Heart left ventricle (tissue), 16 donors: Measurements from ENCODE around the gene DOHH. TPM values are rescaled to one million over a fixed set of nuclear protein-coding genes. Genes with fewer than 3 reads are reported as not detected.
"Not testable (repeated sequence)": the region's sequence is repeated elsewhere in the genome, so short reads cannot be mapped to it uniquely, and the experiment has no call there.

Experiments used
- ATAC-seq, 4 donors: fragments of 200-7000 bp; cut with Tn5 transposase; one replicate each; pipeline ENCODE4 v1.9.1; 2020 to 2022; ENCODE audit warnings: moderate library complexity in 4 of 4, mild to moderate bottlenecking in 3 of 4, moderate number of reproducible peaks in 1 of 4
- DNase-seq, 5 donors: peaks; one replicate each; pipeline ENCODE4 v3.0.0-alpha.2; 2020
- H3K27ac ChIP-seq, 12 donors: fragments of 200-600 bp; sonication (generic) in 4 of 12; one replicate each; pipeline versions ENCODE4 v1.5.0 to v1.8.0; 2016 to 2022; ENCODE audit warnings: mild to moderate bottlenecking in 2 of 12
- H3K27me3 ChIP-seq, 9 donors: fragments of 200-600 bp; sonication (generic) in 2 of 9; one replicate each; pipeline versions ENCODE4 v1.5.1 to v1.8.0; 2016 to 2022; ENCODE audit warnings: mild to moderate bottlenecking in 3 of 9
- H3K36me3 ChIP-seq, 9 donors: fragments of 200-600 bp; sonication (generic) in 2 of 9; one replicate each; pipeline versions ENCODE4 v1.5.0 to v1.8.0; 2018 to 2022; ENCODE audit warnings: mild to moderate bottlenecking in 2 of 9
- H3K4me1 ChIP-seq, 12 donors: fragments of 200-600 bp; sonication (generic) in 4 of 12; one replicate each; pipeline versions ENCODE4 v1.5.0 to v1.8.0; 2016 to 2022; ENCODE audit warnings: mild to moderate bottlenecking in 3 of 12
- H3K4me3 ChIP-seq, 12 donors: fragments of 200-600 bp; sonication (generic) in 4 of 12; one replicate each; pipeline versions ENCODE4 v1.5.0 to v1.8.0; 2017 to 2022; ENCODE audit warnings: mild to moderate bottlenecking in 9 of 12, moderate library complexity in 4 of 12
- H3K9me3 ChIP-seq, 12 donors: fragments of 200-600 bp; sonication (generic) in 4 of 12; one replicate each; pipeline versions ENCODE4 v1.5.0 to v1.8.0; 2016 to 2022; ENCODE audit warnings: mild to moderate bottlenecking in 1 of 12
- POLR2A ChIP-seq, 2 donors: fragments of 450-650 bp; IDR thresholded peaks; one replicate each; pipeline ENCODE4 v1.6.1; 2017; ENCODE audit warnings: antibody characterized with exemption in 2 of 2, mild to moderate bottlenecking in 2 of 2, moderate library complexity in 2 of 2
- WGBS, 4 donors: extraction: QIAGEN DNeasy Blood & Tissue Kit in 2 of 4; methylation state at CpG; one replicate each; pipeline versions ENCODE4 v1.1.5 to v1.1.7; 2013 to 2018; 5-methylcytosine and 5-hydroxymethylcytosine counted together
- intact Hi-C, 10 donors: fragments of 100-400 bp; cut with DNase I; formaldehyde crosslinking; loops; one replicate each; pipeline versions ENCODE4 v1.11.1 to v1.14.2; 2022
- polyA plus RNA-seq, 2 donors: library from polyadenylated mRNA; stranded (reverse); fragments of 200-250 nt; gene quantifications; one replicate each; pipeline ENCODE4 v1.2.3, GENCODE V29; 2013
- total RNA-seq, 9 donors: library from RNA; depleted of rRNA in 2 of 9; stranded (reverse); fragments of >200 nt in 2 of 9; fragmentation: NEBNext Ultra II Directional in 3 of 9; extraction: Animal tissue kit (Norgen Biotek cat#: 25700) in 3 of 9; gene quantifications; one replicate each; pipeline versions ENCODE4 v1.1.0 to v1.2.4, GENCODE V29; 2016 to 2023
- TF ChIP-seq, protein P1 (sequence below), 12 donors: fragments of 200-600 bp; sonication (generic) in 4 of 12; IDR thresholded peaks; one replicate each; pipeline versions ENCODE4 v1.5.0 to v1.8.0; 2018 to 2022; ENCODE audit warnings: antibody characterized with exemption in 12 of 12, mild to moderate bottlenecking in 5 of 12
- donor health status: ischemic (EF 13 %, LVEDD 7.1; RV severe dilation, severe dysfunction).
- donor health status: healthy with polysubstance abuse.
- donor health status: DM: no; HTN: yes; CAD: no.
- donor health status: DM: no; HTN: no; CAD: no.
- donor health status: ischemic (EF 25% LVEDD 6.9; RV normal size, moderate dysfunction).
- donor health status: ischemic (EF 25% LVEDD 5.7; RV mildly dilated, moderate dysfunction).
- donor health status: healthy.
- donor health status: DM: yes; HTN: yes; CAD: no.
- donor health status: ischemic (EF 35%, LVEDD 5.7; RV mildly dilated, moderate dysfunction).
- donor health status: nonischemic (EF 11% LVEDD 7.7; RV severe dilation, severe dysfunction).
- donor health status: DM: yes; HTN: yes; CAD: no.
- donor health status: PGD.
- donor health status: ischemic (EF 29% LVEDD 5.4; RV normal size, mild dysfunction).
- donor health status: nonischemic (EF 23%, LVEDD 6.1; RV moderate dilation, normal function).

DOHH gene
- total and polyA plus RNA-seq, 11 donors, result 7.4 to 34.3 (median 12.2) TPM

DNA sequence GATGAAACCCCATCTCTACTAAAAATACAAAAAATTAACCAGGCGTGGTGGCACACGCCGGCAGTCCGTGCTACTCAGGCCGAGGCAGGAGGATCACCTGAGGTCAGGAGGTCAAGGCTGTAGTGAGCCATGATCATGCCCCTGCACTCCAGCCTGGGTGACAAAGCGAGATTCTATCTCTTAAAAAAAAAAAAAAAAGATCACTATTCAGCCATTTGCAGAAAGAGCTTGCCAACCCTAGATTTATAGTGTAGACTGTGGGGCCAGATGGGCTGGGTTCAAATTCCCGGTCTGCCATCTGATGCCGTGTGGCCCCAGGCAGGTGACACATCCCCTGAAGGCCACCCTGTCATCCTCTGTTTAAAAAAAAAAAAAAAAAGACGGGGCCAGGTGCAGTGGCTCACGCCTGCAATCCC is 49.0 kb downstream of the DOHH start:
- H3K27me3 ChIP-seq, result no peaks in the 10 kb centered on the region
- peaks cover 0 to 19% (median 11%) of the 10 kb centered on the region in 12 donors for H3K4me1 ChIP-seq
- peaks cover 3 to 92% (median 79%) of the 10 kb centered on the region in 9 donors for H3K36me3 ChIP-seq
- no peak for TF ChIP-seq POLR2A (IDR thresholded peaks at IDR 0.05)
- TF ChIP-seq, protein P1, sequence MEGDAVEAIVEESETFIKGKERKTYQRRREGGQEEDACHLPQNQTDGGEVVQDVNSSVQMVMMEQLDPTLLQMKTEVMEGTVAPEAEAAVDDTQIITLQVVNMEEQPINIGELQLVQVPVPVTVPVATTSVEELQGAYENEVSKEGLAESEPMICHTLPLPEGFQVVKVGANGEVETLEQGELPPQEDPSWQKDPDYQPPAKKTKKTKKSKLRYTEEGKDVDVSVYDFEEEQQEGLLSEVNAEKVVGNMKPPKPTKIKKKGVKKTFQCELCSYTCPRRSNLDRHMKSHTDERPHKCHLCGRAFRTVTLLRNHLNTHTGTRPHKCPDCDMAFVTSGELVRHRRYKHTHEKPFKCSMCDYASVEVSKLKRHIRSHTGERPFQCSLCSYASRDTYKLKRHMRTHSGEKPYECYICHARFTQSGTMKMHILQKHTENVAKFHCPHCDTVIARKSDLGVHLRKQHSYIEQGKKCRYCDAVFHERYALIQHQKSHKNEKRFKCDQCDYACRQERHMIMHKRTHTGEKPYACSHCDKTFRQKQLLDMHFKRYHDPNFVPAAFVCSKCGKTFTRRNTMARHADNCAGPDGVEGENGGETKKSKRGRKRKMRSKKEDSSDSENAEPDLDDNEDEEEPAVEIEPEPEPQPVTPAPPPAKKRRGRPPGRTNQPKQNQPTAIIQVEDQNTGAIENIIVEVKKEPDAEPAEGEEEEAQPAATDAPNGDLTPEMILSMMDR (IDR thresholded peaks at IDR 0.05), result no peak
- intact Hi-C loops, result no loop called here
- 82 to 84% (median 82%) methylated on average over 10 of the region's 10 CpGs for WGBS, 4 donors
- DNase-seq (no peak), ATAC-seq (peak in 1 of 4 donors; percentile 2)
- H3K27ac ChIP-seq, result peak overlapping the region; percentile 9 to 92 (median 85)
- H3K9me3 ChIP-seq, result no peaks in the 10 kb centered on the region
- H3K4me3 ChIP-seq, result no peak overlapping the region

DNA sequence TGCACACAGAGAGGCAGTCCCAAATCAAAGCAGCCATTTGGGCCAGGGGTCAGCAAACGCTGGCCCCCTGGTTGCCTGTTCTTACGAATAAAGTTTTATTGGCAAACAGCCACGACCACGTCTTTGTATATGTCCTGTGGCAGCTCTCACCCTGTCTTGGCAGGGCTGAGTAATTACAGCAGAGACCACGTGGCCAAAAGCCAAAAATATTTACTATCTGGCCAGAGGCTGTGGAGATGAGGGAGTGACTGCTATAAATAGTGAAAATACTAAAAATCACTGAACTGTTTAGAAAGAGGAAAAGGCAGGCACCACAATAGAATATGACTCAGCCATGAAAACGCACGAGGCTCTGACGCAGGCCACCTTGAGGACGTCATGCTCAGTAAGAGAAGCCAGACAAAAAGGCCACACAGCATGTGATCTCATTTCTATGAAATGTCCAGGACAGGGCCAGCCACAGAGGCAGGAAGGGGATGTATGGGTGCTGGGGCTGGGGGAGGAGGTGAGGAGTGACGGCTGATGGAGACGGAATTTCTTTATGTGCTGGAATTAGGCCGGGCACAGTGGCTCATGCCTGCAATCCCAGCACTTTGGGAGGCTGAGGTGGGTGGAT is 49.6 kb downstream of the DOHH start:
- peaks cover 3 to 92% (median 79%) of the 10 kb centered on the region in 9 donors for H3K36me3 ChIP-seq

DNA sequence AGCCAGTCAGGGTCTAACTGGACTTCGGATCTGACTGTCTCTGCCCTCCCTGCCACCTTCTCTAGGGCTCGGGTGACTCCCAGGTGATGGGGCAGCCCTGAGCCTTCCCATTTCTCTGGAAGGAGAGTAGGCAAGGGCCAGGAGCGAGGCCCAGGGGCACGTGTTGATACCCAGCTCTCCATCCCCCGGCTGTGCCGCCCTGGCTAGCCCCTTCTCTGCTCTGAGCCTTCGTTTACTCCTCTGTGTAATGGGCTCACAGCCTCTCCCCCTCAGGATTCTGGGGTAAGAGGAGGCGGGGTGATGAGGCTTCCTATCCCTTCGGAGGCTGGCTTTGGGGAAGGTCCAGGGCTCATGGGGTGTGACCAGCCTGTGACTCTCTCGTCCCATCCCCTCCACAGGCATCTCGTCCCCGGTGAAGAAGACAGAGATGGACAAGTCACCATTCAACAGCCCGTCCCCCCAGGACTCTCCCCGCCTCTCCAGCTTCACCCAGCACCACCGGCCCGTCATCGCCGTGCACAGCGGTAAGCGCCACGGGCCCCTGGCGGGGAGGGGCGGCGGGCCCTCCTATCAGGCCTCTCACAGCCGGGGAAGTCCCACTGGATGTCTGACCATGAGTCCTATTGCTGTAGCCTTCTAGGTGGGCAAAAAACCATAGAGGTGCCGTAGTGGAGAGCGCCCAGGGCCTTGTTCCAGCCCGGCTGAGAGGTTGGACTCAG is 51.7 kb downstream of the DOHH start:
- 93 to 95% (median 94%) methylated on average over 21 to 28 of the region's 28 CpGs for WGBS, 4 donors
- peaks cover 9 to 43% (median 31%) of the 10 kb centered on the region in 12 donors for H3K4me1 ChIP-seq

More for the DNA sequence above, 49.6 kb downstream of the DOHH start:
- ATAC-seq (peak; percentile 82 to 95 (median 94)), DNase-seq (peak in 4 of 5 donors; percentile 60 to 94 (median 78))
- H3K4me1 ChIP-seq, result peaks cover 0 to 22% (median 11%) of the 10 kb centered on the region in 12 donors
- H3K4me3 ChIP-seq, result no peak overlapping the region
- H3K27me3 ChIP-seq, result no peaks in the 10 kb centered on the region
- WGBS, 4 donors, result 14 to 22% (median 17%) methylated on average over 12 of the region's 12 CpGs
- peak overlapping the region; percentile 9 to 92 (median 85) for H3K27ac ChIP-seq
- TF ChIP-seq, protein P1 (IDR thresholded peaks at IDR 0.05), result no peak
- TF ChIP-seq POLR2A (IDR thresholded peaks at IDR 0.05), result no peak
- no peaks in the 10 kb centered on the region for H3K9me3 ChIP-seq
- intact Hi-C loops, result no loop called here

DNA sequence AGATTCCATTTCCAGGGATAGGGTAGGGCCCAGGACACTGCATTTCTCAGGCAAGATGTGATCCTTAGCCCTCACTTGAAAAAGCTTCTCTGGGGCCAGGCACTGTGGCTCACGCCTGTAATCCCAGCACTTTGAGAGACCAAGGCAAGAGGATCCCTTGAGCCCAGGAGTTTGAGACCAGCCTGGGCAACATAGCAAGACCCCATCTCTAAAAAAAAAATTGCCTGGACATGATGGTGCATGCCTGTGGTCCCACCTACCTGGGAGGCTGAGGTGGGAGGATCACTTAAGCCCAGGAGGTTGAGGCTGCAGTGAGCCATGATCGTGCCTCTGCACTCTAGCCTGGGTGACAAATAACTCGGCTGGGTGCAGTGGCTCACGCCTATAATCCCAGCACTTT is 53.8 kb downstream of the DOHH start:
- Histone ChIP-seq H3K4me1 (peaks cover 9 to 50% (median 38%) of the 10 kb centered on the region in 12 donors), H3K27ac (peak overlapping the region in 3 of 12 donors; percentile 3 to 53 (median 14)), H3K36me3 (peaks cover 0 to 69% (median 54%) of the 10 kb centered on the region in 9 donors)
- H3K4me3 ChIP-seq, ATAC-seq, H3K27me3 ChIP-seq, intact Hi-C loops, H3K9me3 ChIP-seq, DNase-seq: not testable (repeated sequence)
- 95 to 98% (median 97%) methylated on average over 4 of the region's 4 CpGs for WGBS, 4 donors

More for the DNA sequence above, 51.7 kb downstream of the DOHH start:
- no peaks in the 10 kb centered on the region for H3K9me3 ChIP-seq
- H3K27ac ChIP-seq, result peak overlapping the region in 3 of 12 donors; percentile 15 to 92 (median 25)
- ATAC-seq (no peak), DNase-seq (no peak)
- peaks cover 3 to 86% (median 71%) of the 10 kb centered on the region in 9 donors for H3K36me3 ChIP-seq
- TF ChIP-seq POLR2A (IDR thresholded peaks at IDR 0.05), result no peak
- TF ChIP-seq, protein P1 (IDR thresholded peaks at IDR 0.05), result no peak
- H3K27me3 ChIP-seq, result no peaks in the 10 kb centered on the region
- intact Hi-C loops, result no loop called here
- no peak overlapping the region for H3K4me3 ChIP-seq
